GM19324 (cell line): ENCODE data around the gene DECR2.

ENCODE experiments used
- ATAC-seq: cut with Tn5 transposase; IDR thresholded peaks from one replicate; pipeline ENCODE4 v1.9.1; 2021; ENCODE audit warnings: mild to moderate bottlenecking, moderate library complexity; ENCODE audit not compliant: unreplicated experiment, low FRiP score

DECR2 gene

GRCh38 chr16:426906-427249 is 25.2 kb downstream of the DECR2 start:
- no peak for ATAC-seq

- ATAC-seq, result no peak
Measured at GRCh38 chr16:427250-427649, 25.6 kb downstream of the DECR2 start.

- no peak for ATAC-seq
Measured at GRCh38 chr16:430904-431303, 29.2 kb downstream of the DECR2 start.

- ATAC-seq, result no peak
Measured at GRCh38 chr16:440627-441026, 38.9 kb downstream of the DECR2 start.

GRCh38 chr16:441447-441846 is 39.8 kb downstream of the DECR2 start:
- ATAC-seq, result no peak

- no peak for ATAC-seq
Measured at GRCh38 chr16:442976-443375, 41.3 kb downstream of the DECR2 start.

DNA sequence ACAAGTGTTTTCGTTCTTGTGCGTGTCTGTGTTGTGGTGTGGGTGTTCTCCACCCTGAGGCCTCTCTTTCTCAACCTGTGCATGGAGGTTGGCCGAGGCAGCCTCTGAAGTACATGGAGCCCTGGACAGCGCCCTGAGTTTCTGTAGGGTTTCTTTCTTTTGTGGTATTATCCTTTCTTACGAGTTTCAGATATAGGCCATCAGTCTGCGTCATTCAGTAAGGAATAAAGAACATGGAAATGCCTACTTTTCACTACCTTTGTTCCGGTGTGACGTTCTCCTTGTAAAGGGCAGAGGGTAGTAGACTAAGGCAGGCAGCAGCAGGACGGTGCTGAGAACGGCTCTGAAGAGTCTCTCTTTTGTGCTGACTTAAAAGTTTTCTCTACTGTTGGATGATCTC is 42.3 kb downstream of the DECR2 start:
- no peak for ATAC-seq

DNA sequence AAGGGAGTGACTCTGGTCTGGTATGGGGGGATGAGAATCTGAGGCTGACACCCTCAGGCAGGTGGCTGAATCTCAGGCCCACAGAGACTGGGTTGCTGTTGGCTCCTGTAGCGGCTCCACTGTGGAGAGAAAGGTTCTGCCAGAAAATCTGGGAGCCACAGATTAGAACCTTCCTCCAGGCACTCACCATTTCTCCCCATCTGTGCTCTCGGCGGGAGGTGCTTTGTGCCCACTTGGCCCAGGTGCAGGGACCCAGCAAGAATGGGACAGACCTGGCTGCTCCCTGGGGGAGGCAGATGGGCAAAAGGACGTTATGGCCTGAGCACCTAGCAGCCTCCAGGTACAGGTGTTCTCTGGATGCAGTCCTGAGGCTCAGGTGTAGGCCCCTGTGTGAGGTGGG is 43.9 kb downstream of the DECR2 start:
- ATAC-seq, result no peak

GRCh38 chr16:450385-450784 is 48.7 kb downstream of the DECR2 start:
- no peak for ATAC-seq

DNA sequence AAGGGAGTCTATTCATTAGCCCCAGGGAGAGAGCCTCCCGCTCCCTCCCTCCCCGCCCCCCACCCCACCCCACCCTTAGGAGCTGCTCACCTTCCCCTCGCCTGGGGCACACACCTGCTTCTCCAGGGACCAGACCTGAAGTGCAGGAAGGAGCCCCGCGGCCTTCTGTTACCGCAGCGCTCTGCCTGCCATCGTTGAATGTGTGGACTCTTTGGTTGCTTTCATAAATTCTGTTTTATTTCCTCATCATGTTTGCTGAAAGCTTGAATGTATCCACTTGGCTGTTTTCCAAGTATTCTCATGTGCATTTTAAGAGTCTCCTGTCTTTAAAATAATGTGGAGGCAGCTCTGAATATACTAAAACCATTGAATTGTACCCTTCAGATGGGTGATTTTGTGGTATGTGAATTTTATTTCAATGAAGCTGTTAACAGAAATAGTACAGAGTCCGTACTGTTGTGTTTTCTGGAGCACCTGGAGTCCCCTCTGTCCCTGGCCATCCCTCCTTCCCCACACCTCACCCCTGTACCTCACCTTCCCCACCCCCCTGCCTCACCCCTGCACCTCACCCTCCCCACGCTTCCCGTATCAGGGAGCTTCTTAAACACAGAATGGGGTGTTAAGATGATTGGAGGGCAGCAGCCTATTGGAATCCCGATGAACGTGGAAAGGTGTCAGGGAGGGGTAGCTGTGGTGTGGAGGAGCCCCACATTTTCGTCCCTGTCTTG is 49.3 kb downstream of the DECR2 start:
- no peak for ATAC-seq

DNA sequence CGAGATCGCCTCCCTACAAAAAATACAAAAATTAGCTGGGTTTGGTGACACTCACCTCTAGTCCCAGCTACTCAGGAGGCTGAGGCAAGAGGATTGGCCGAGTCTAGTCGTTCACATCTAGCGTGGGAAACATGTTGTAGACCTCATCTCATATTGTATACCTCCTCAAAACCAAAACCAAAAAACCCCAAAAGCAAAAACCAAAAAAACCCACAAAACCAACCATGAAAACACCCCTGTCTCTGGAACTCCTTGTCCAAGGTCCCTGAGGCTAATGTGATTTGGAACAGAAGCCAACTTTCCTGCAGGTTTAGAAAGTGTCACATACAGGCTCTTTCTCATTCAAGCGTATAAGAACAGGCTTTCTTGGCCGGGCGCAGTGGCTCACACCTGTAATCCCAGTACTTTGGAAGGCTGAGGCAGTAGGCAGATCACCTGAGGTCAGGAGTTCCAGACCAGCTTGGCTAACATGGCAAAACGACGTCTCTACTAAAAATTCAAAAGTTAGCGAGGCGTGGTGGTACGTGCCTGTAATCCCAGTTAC is 52.8 kb downstream of the DECR2 start:
- no peak for ATAC-seq

DNA sequence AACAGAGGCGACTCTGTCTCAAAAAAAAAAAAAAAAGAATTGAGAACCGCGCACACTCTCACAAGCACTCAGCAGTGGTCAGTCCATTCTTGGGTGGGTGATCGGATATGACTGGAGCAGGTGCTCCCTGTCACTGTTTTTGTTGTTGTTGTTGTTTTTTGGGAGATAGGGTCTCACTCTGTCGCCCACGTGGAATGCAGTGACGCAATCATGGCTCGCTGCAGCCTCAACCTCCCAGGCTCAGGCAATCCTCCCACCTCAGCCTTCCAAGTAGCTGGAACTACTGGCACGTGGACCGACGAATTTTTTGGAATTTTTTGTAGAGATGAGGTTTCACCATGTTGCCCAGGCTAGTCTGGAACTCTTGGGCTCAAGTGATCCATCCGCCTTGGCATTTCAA is 53.8 kb downstream of the DECR2 start:
- no peak for ATAC-seq

- ATAC-seq, result no peak
Measured at GRCh38 chr16:456891-457483, 55.3 kb downstream of the DECR2 start.

GRCh38 chr16:457732-458400 is 56.2 kb downstream of the DECR2 start:
- ATAC-seq, result no peak

GRCh38 chr16:459761-460160 is 58.1 kb downstream of the DECR2 start:
- ATAC-seq, result no peak

GRCh38 chr16:460787-461186 is 59.1 kb downstream of the DECR2 start:
- ATAC-seq, result no peak
